H9 (cell line): ENCODE data around the gene CACNA1I. TPM values are rescaled to one million over a fixed set of nuclear protein-coding genes. Genes with fewer than 3 reads are reported as not detected.

Source experiments
- DNase-seq: peaks from one replicate; pipeline ENCODE4 v3.0.0-alpha.2; 2017
- H2AFZ ChIP-seq: one replicate; pipeline ENCODE4 v1.6.1; 2013; ENCODE audit warnings: mild to moderate bottlenecking, low read length, control low read depth, moderate library complexity
- H2AK5ac ChIP-seq: 2 replicates; pipeline ENCODE4 v1.6.1; 2013; ENCODE audit warnings: low read length, control low read depth, mixed read lengths; ENCODE audit not compliant: insufficient read length
- H2BK120ac ChIP-seq: one replicate; pipeline ENCODE4 v1.6.1; 2013; ENCODE audit warnings: low read depth, mild to moderate bottlenecking, low read length, control low read depth, inconsistent platforms; ENCODE audit not compliant: poor library complexity, severe bottlenecking
- H2BK12ac ChIP-seq: 2 replicates; pipeline ENCODE4 v1.6.1; 2013; ENCODE audit warnings: low read length, control low read depth, mixed read lengths, low read depth; ENCODE audit not compliant: insufficient read length
- H2BK15ac ChIP-seq: 2 replicates; pipeline ENCODE4 v1.6.1; 2013; ENCODE audit warnings: low read depth, low read length, control low read depth
- H2BK20ac ChIP-seq: one replicate; pipeline ENCODE4 v1.6.1; 2013; ENCODE audit warnings: low read depth, mild to moderate bottlenecking, low read length, control low read depth, inconsistent platforms; ENCODE audit not compliant: poor library complexity, severe bottlenecking
- H2BK5ac ChIP-seq: 2 replicates; pipeline ENCODE4 v1.6.1; 2013; ENCODE audit warnings: low read length, control low read depth, mixed read lengths; ENCODE audit not compliant: insufficient read length
- H3K14ac ChIP-seq: 2 replicates; pipeline ENCODE4 v1.6.1; 2013; ENCODE audit warnings: low read length, control low read depth; ENCODE audit not compliant: insufficient read depth
- H3K18ac ChIP-seq: 2 replicates; pipeline ENCODE4 v1.6.1; 2013; ENCODE audit warnings: low read depth, mild to moderate bottlenecking, mixed read lengths, low read length, control low read depth; ENCODE audit not compliant: insufficient read length
- H3K23ac ChIP-seq: 2 replicates; pipeline ENCODE4 v1.6.1; 2013; ENCODE audit warnings: low read length, control low read depth, mixed read lengths, low read depth; ENCODE audit not compliant: insufficient read length
- H3K23me2 ChIP-seq: 2 replicates; pipeline ENCODE4 v1.6.1; 2013; ENCODE audit warnings: low read depth, mild to moderate bottlenecking, mixed read lengths, low read length, control low read depth; ENCODE audit not compliant: insufficient read length, poor library complexity, severe bottlenecking
- H3K27ac ChIP-seq: 2 replicates; pipeline ENCODE4 v1.5.1; 2013; ENCODE audit warnings: low read length, control low read depth, mixed read lengths, low read depth; ENCODE audit not compliant: insufficient read length
- H3K27me3 ChIP-seq: 2 replicates; pipeline ENCODE4 v1.6.1; 2013; ENCODE audit warnings: low read length, control low read depth, inconsistent platforms; ENCODE audit not compliant: insufficient read depth
- H3K4ac ChIP-seq: 2 replicates; pipeline ENCODE4 v1.6.1; 2013; ENCODE audit warnings: low read depth, mild to moderate bottlenecking, control low read depth, inconsistent platforms, low read length, moderate library complexity
- H3K4me1 ChIP-seq: 2 replicates; pipeline ENCODE4 v1.6.1; 2013; ENCODE audit warnings: low read length, control low read depth, inconsistent platforms; ENCODE audit not compliant: insufficient read depth
- H3K4me2 ChIP-seq: 2 replicates; pipeline ENCODE4 v1.6.1; 2013; ENCODE audit warnings: low read length, control low read depth, mixed read lengths; ENCODE audit not compliant: insufficient read length, insufficient read depth
- H3K56ac ChIP-seq: 2 replicates; pipeline ENCODE4 v1.6.1; 2013; ENCODE audit warnings: low read depth, mild to moderate bottlenecking, mixed read lengths, low read length, control low read depth; ENCODE audit not compliant: insufficient read length
- H3K79me1 ChIP-seq: 2 replicates; pipeline ENCODE4 v1.6.1; 2013; ENCODE audit warnings: low read depth, mild to moderate bottlenecking, moderate library complexity, low read length, control low read depth, inconsistent platforms; ENCODE audit not compliant: insufficient read depth, poor library complexity, severe bottlenecking
- H3K79me2 ChIP-seq: 2 replicates; pipeline ENCODE4 v1.6.1; 2013; ENCODE audit warnings: low read length, control low read depth, inconsistent platforms; ENCODE audit not compliant: insufficient read depth
- H3K9ac ChIP-seq: 2 replicates; pipeline ENCODE4 v1.6.1; 2013; ENCODE audit warnings: low read length, control low read depth, mixed read lengths; ENCODE audit not compliant: insufficient read length; ENCODE audit errors: extremely low read depth
- H3K9me3 ChIP-seq: one replicate; pipeline ENCODE4 v1.6.1; 2013; ENCODE audit warnings: low read depth, low read length, inconsistent platforms; ENCODE audit not compliant: control insufficient read depth
- H3T11ph ChIP-seq: one replicate; pipeline ENCODE4 v1.6.1; 2013; ENCODE audit warnings: mild to moderate bottlenecking, low read length, control low read depth, inconsistent platforms
- H4K20me1 ChIP-seq: one replicate; pipeline ENCODE4 v1.6.1; 2013; ENCODE audit not compliant: control insufficient read depth, insufficient read length, insufficient read depth
- H4K5ac ChIP-seq: 2 replicates; pipeline ENCODE4 v1.6.1; 2013; ENCODE audit warnings: low read depth, mild to moderate bottlenecking, mixed read lengths, low read length, control low read depth; ENCODE audit not compliant: insufficient read length
- H4K8ac ChIP-seq: replicated peaks from 2 replicates; pipeline ENCODE4 v1.6.1; 2013; ENCODE audit warnings: low read length, control low read depth, mixed read lengths, low read depth; ENCODE audit not compliant: insufficient read length
- H4K91ac ChIP-seq: 2 replicates; pipeline ENCODE4 v1.6.1; 2013; ENCODE audit warnings: low read depth, mild to moderate bottlenecking, moderate library complexity, mixed read lengths, low read length, control low read depth; ENCODE audit not compliant: insufficient read length
- H3K27ac Mint-ChIP-seq, 3 experiments: 2 replicates in 2 of 3; 3 replicates in 1 of 3; pipeline ENCODE4 v1.8.0; 2020 to 2021; ENCODE audit warnings: mixed read lengths in 3 of 3, mild to moderate bottlenecking in 1 of 3, moderate library complexity in 1 of 3
- H3K27me3 Mint-ChIP-seq: 2 replicates; pipeline ENCODE4 v1.8.0; 2021; ENCODE audit warnings: low read depth, mild to moderate bottlenecking, moderate library complexity, mixed read lengths
- H3K36me3 Mint-ChIP-seq, 3 experiments: 2 replicates in 2 of 3; 3 replicates in 1 of 3; pipeline ENCODE4 v1.8.0; 2020 to 2021; ENCODE audit warnings: low read depth in 3 of 3, mixed read lengths in 3 of 3; ENCODE audit not compliant: insufficient read depth in 1 of 3
- H3K4me1 Mint-ChIP-seq, 2 experiments: 2 replicates each; pipeline ENCODE4 v1.8.0; 2020; ENCODE audit warnings: mixed read lengths in 2 of 2
- H3K4me3 Mint-ChIP-seq, 2 experiments: 2 replicates in 1 of 2; 3 replicates in 1 of 2; pipeline ENCODE4 v1.8.0; 2020 to 2021; ENCODE audit warnings: mild to moderate bottlenecking in 2 of 2, mixed read lengths in 2 of 2, moderate library complexity in 1 of 2
- H3K9me3 Mint-ChIP-seq, 2 experiments: 2 replicates in 1 of 2; 3 replicates in 1 of 2; pipeline ENCODE4 v1.8.0; 2020; ENCODE audit warnings: mild to moderate bottlenecking in 2 of 2, mixed read lengths in 2 of 2, moderate library complexity in 1 of 2
- CTCF ChIP-seq: fragments of 200-600 bp; sonication (generic); conservative IDR thresholded peaks from 3 replicates; pipeline ENCODE4 v1.8.0; 2021; ENCODE audit warnings: antibody characterized with exemption, mild to moderate bottlenecking
- WGBS: extraction: QIAGEN DNeasy Blood & Tissue Kit; methylation state at CpG from one replicate; pipeline ENCODE4 v1.1.7; 2013; ENCODE audit warnings: missing lambda C conversion rate, low lambda C conversion rate, mixed read lengths; ENCODE audit not compliant: insufficient read length; ENCODE audit errors: extremely low coverage; 5-methylcytosine and 5-hydroxymethylcytosine counted together
- total RNA-seq: library from RNA; stranded (reverse); gene quantifications from 2 replicates; pipeline ENCODE4 v1.2.1, GENCODE V29; 2021

The CACNA1I gene
- total RNA-seq, 1 experiment from 2014 or later, result 0.50 TPM

- no peak for DNase-seq
- no peak overlapping the region for H2AFZ ChIP-seq
- no peak overlapping the region for H2BK5ac ChIP-seq
- H3K14ac ChIP-seq, result no peak overlapping the region
- H4K91ac ChIP-seq, result no peak overlapping the region
- H3K56ac ChIP-seq, result no peak overlapping the region
- TF ChIP-seq CTCF, result no peak
- H3K79me2 ChIP-seq, result no peaks in the 10 kb centered on the region
- H3K27ac Mint-ChIP-seq, result no peak overlapping the region
- peaks cover 0 to 8% (median 6%) of the 10 kb centered on the region in 3 experiments; a peak in 3 of 7 replicates for H3K36me3 Mint-ChIP-seq
- H4K20me1 ChIP-seq, result no peaks in the 10 kb centered on the region
- WGBS, result no CpG with 5 or more reads among the region's 17 CpGs
- H3K4me1 Mint-ChIP-seq, result peaks cover under 1 to 3% of the 10 kb centered on the region in 2 experiments; a peak in 3 of 4 replicates
- H2BK20ac ChIP-seq, result no peak overlapping the region
- no peak overlapping the region for H3K18ac ChIP-seq
- H2BK12ac ChIP-seq, result no peak overlapping the region
- H4K5ac ChIP-seq, result no peak overlapping the region
- H3K9me3 ChIP-seq, result no peaks in the 10 kb centered on the region
- no peak overlapping the region for H3K4ac ChIP-seq
- H3K27ac ChIP-seq, result no peak overlapping the region
- H3K4me1 ChIP-seq, result no peaks in the 10 kb centered on the region
- no peaks in the 10 kb centered on the region for H3K79me1 ChIP-seq
- no peaks in the 10 kb centered on the region; the same call in none of the 2 replicates for H3K27me3 Mint-ChIP-seq
- no peak overlapping the region for H3T11ph ChIP-seq
- H4K8ac ChIP-seq, result no peak overlapping the region
- no peak overlapping the region for H3K23ac ChIP-seq
- no peak overlapping the region for H3K4me2 ChIP-seq
- no peak overlapping the region for H2BK120ac ChIP-seq
- H2AK5ac ChIP-seq, result no peak overlapping the region
- no peaks in the 10 kb centered on the region for H3K27me3 ChIP-seq
- H3K23me2 ChIP-seq, result peaks cover 4% of the 10 kb centered on the region
- H3K4me3 Mint-ChIP-seq, result no peak overlapping the region
- no peak overlapping the region for H2BK15ac ChIP-seq
- no peaks in the 10 kb centered on the region; a peak in 1 of 5 replicates for H3K9me3 Mint-ChIP-seq
- H3K9ac ChIP-seq, result no peak overlapping the region
These were observed 109.1 kb downstream of the CACNA1I start for GRCh38 chr22:39679652-39680051.
